GM12874 (cell line): ENCODE results near the gene ZNF865.

ENCODE experiments used
- CTCF ChIP-seq: IDR thresholded peaks from 2 replicates; pipeline ENCODE4 v1.5.1; 2011; ENCODE audit warnings: low read depth, mild to moderate bottlenecking, control low read depth, low read length, moderate library complexity; ENCODE audit not compliant: insufficient read depth

The ZNF865 gene

GRCh38 chr19:55656988-55657747 lies 51.7 kb downstream of the ZNF865 start:
- no peak for TF ChIP-seq CTCF

DNA sequence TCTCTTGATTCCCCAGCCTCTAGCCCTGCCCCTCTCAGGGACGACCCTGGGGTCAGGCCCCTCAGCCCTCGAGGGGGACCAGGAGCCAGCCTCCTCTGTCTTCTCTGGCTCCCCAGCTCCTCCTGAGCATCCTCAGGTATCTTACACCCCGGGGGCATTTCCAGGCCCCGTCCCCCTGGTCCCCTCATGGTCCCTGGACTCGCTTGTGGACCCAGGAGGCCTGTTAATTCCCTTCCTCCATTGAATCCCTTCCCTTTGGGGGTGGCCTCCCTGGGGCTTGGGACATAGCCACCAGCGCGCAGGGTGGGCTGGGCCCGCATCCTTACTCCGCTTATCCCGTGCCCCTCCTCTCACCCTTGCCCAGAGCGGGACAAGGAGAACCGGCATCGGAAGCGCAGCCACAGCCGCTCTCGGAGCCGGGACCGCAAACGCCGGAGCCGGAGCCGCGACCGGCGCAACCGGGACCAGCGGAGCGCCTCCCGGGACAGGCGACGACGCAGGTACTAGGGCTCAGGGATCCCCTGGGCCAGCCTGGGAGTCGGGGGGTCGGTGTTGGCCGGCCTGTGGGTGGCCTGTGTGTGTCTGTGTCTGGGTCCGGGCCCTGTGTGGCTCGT lies 53.5 kb downstream of the ZNF865 start:
- TF ChIP-seq CTCF = no peak

DNA sequence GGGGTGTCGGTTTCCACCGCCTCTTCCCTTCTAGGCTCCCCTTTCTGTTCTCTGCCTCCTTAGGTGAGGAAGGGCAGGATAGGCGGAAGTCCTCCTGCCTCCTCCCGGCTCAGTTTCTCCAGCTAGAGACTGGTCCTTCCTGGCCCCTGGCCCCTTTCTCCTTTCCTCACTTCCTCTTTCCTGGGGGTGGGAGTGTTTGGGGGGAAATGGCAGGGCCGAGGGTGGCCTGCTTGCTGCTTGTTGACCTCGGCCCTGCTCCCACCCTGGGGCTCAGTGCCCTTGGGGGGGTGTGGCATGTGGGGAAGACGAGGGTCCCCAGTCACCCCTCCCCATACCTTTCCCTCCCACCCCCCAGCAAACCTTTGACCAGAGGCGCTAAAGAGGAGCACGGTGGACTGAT lies 54.4 kb downstream of the ZNF865 start:
- no peak for TF ChIP-seq CTCF

DNA sequence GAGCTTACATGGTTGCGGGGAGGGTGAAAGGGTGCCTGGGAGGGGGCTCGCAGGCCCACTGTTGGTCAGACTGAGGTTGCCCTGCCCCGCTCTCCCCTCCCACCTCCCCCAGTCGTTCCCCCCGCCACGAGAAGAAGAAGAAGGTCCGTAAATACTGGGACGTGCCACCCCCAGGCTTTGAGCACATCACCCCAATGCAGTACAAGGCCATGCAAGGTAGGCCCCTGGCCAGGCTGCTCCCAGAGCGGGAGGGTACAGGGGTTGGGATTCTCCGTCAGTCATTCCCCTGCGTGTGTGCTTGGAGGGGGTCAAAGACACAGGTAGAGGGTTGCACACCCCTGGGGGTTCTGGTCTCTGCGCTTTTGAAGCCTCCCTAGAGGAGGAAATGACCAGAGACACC lies 55.0 kb downstream of the ZNF865 start:
- no peak for TF ChIP-seq CTCF

- no peak for TF ChIP-seq CTCF
Measured at GRCh38 chr19:55660991-55661390, 55.5 kb downstream of the ZNF865 start.

DNA sequence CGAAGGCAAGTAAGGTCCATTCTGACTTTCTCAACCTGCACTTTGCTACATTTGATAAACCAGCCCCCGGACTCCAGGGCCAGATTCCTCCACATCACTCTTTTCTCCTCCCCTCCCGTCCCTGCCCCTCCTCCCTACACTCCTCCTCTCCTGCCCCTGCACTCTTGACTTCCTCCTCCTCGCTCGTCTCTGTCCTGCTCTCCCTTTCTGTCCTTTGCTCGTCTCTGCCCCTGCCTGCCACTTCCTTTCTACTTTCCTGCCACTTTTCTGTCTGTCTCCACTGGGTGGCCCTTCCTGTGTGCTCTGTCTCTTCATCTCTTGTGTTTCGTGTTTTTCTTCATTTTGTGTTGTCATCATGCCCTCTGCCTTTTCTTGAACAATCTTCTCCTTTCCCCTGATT lies 56.4 kb downstream of the ZNF865 start:
- TF ChIP-seq CTCF = no peak

- no peak for TF ChIP-seq CTCF
Measured at GRCh38 chr19:55663846-55664536, 58.5 kb downstream of the ZNF865 start.
